Left colon (tissue), 2 donors: ENCODE data around the gene MDGA2. TPM values are rescaled to one million over a fixed set of nuclear protein-coding genes. Genes with fewer than 3 reads are reported as not detected.
"Not testable (repeated sequence)": the region's sequence is repeated elsewhere in the genome, so short reads cannot be mapped to it uniquely, and the experiment has no call there.

ENCODE experiments used
- ATAC-seq: fragments of 200-7000 bp; cut with Tn5 transposase; one replicate; pipeline ENCODE4 v1.9.1; 2020; ENCODE audit warnings: mild to moderate bottlenecking, moderate library complexity
- DNase-seq, 2 donors: peaks; one replicate each; pipeline ENCODE4 v3.0.0-alpha.2; 2020
- intact Hi-C, 2 donors: fragments of 100-400 bp; cut with DNase I in 1 of 2; cut with micrococcal nuclease in 1 of 2; formaldehyde crosslinking; loops; one replicate each; pipeline versions ENCODE4 v1.11.2 to v1.14.0; 2022; cut with DNase I, micrococcal nuclease
- total RNA-seq, 2 donors: library from RNA; stranded (reverse); fragmentation: NEBNext Ultra II Directional; extraction: Animal tissue kit (Norgen Biotek cat#: 25700); gene quantifications; one replicate each; pipeline ENCODE4 v1.2.1, GENCODE V29; 2021
- donor health status: DM: no; HTN: no; CAD: no.
- donor health status: DM: yes; HTN: yes; CAD: no.

MDGA2 gene
- total RNA-seq, 2 donors from 2014 or later: not detected

DNA sequence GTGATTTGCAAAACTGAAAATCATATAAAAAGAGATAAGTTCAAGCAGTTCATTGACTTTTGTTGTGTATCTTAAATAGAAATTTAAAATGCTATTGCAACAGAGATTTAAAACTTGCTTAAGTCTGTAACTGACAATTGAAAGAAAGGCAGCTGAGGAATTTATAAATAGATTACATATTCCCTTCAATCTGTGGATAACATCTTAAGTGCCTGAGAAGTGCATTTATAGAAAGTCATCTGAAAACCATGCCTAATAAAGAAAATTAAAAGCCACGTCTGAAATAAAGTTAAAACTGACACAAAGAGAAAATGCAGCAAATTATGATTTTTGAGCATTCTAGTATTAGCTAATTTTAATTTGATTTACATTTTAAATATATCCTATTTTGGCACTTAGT, 479.8 kb downstream of the MDGA2 start:
- DNase-seq: no peak
- no peak for ATAC-seq
- intact Hi-C loops: no loop called here

DNA sequence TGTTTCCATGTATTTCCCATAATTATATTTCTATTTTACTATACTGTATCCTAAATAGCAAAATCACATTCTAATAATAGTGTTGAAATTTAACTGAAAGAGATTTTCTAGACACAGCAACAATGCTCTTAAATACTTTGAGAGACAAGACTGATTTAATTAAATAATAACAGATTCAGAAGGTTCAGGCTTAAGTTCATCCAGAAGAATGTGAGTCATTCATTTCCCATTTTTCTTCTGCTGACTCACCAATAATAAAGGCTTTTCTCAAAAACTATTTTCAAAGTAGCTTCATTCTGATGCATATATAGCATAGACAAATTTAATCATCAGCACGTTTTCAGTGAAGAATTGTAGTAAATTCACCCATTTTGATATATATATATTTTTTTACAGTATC, 481.4 kb downstream of the MDGA2 start:
- intact Hi-C loops: no loop called here
- DNase-seq (no peak), ATAC-seq (no peak)

DNA sequence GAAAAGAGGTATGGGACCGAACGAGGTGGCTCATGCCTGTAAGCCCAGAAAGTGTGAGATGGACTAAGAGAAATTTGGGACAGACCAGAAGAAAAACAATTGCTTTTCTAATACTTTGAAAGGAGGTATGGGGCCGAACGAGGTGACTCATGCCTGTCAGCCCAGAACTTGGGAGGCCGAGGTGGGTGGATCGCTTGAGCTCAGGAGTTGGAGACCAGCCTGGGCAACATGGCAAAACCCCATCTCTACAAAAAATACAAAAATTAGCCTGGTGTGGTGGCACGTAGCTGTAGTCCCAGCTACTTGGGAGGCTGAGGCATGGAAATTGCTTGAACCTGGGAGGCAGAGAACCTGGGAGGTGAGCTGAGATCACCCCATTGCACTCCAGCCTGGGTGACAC, 483.2 kb downstream of the MDGA2 start:
- ATAC-seq, intact Hi-C loops, DNase-seq: not testable (repeated sequence)

GRCh38 chr14:47191700-47192099, 483.7 kb downstream of the MDGA2 start:
- ATAC-seq (no peak), DNase-seq (no peak)
- intact Hi-C loops: no loop called here

DNA sequence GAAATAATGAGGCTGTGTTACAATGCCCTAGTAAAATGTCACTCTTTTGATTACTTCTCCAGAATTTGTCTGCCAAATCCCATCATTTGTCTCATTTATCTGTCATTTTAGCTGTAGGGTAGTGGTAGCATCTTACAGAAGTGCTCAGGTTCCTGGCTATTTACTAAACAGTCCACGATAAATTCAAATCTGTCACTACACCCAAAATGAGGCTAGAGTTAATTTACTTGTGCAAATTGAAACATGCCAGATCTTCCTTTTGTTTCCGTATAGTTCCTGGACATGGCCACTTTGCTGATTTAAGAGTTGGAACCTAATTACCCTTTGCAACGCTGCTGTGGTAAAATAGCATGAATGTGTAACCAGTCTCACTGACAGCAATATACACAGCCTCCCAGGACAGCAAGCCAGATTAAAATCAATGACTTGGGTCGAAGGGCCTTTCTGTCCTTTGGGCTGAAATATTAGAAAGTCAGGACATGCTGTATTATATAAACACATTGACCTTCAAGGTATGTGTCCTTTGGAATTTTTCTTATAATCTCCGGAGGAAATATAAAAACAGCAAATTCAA, 485.4 kb downstream of the MDGA2 start:
- intact Hi-C loops: no loop called here
- no peak for DNase-seq
- ATAC-seq: no peak

GRCh38 chr14:47186486-47186885, 488.9 kb downstream of the MDGA2 start:
- DNase-seq: no peak
- intact Hi-C loops: no loop called here
- ATAC-seq: no peak

- ATAC-seq (no peak), DNase-seq (no peak)
- intact Hi-C loops: no loop called here
Observed at GRCh38 chr14:47179906-47180305, 495.5 kb downstream of the MDGA2 start.

DNA sequence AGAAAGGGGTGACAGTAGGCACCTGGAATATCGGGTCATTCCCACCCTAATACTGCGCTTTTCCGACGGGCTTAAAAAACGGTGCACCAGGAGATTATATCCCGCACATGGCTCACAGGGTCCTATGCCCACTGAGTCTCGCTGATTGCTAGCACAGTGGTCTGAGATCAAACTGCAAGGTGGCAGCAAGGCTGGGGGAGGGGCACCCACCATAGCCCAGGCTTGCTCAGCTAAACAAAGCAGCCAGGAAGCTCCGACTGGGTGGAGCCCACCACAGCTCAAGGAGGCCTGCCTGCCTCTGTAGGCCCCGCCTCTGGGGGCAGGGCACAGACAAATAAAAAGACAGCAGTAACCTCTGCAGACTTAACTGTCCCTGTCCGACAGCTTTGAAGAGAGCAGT, 503.5 kb downstream of the MDGA2 start:
- ATAC-seq, intact Hi-C loops, DNase-seq: not testable (repeated sequence)

DNA sequence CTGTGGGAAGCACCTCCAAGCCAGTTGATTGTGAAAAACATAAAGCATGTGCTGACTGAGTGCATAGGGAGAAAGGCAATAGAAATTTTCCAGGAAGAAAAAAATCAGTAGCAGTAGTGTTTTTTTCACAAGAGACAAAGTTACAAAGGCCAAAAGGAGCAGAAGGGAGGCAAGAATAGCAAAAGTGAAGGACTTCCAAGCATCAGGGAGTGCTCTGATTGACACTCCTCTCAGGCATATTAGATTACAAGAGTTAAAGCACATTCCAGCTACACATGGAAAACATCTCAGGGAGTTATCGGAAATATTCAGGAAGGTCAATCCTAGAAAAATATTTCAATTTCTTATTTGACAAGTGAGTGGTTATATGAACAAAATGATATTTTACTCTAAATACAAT, 508.0 kb downstream of the MDGA2 start:
- no peak for DNase-seq
- no peak for ATAC-seq
- intact Hi-C loops: no loop called here

DNA sequence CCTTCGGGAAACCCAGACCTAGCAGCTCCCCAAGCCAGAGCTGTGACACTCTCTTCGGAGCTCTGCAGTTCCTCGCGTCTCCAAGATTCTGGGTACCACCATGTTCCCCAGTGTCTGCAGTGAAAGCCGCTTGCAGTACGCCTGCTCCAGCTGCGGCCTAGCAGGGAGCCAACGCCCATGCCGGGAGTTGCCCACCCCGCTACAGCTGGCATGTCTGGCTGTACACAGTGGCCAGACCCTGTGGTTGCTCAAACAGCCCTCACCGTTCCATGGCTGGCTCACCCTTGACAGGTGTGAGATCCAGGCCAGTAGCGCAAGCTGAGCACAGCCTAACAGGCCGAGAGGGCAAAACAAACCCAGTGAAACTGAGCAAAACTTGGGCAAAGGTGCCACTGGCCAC, 520.0 kb downstream of the MDGA2 start:
- ATAC-seq: no peak
- intact Hi-C loops: no loop called here
- DNase-seq: no peak

DNA sequence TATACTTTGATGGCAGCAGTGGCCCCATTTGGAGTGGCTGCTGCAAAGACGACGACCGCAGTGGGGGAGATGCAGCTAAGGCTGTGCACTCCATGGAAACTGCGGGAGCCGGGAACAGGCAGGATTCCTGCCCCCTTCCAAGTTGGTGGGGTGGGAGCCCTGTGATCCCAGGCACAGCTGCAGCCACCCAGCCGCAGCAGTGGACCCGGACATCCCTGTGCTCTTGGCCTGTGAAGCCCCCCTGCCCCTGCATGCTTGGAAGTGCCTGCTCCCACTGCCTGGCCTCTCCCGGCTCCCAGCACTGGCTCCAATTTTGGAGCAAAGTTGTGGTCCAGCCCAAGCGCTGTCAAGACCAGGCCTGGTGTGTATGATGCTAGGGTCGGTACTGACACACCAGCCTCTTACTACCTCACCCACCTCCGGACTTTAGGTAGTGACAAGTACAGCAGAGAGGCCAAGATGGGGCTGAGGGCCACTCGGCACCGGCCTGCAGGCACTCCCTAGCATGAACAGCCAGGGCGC, 521.1 kb downstream of the MDGA2 start:
- DNase-seq (no peak), ATAC-seq (no peak)
- intact Hi-C loops: no loop called here

GRCh38 chr14:47153746-47154145, 521.7 kb downstream of the MDGA2 start:
- ATAC-seq (no peak), DNase-seq (no peak)
- intact Hi-C loops: no loop called here

GRCh38 chr14:47150267-47150666, 525.1 kb downstream of the MDGA2 start:
- intact Hi-C loops: no loop called here
- no peak for DNase-seq
- no peak for ATAC-seq

GRCh38 chr14:47149326-47149725, 526.1 kb downstream of the MDGA2 start:
- intact Hi-C loops: no loop called here
- DNase-seq (no peak), ATAC-seq (no peak)

- DNase-seq: no peak
- intact Hi-C loops: no loop called here
- no peak for ATAC-seq
Observed at GRCh38 chr14:47148686-47149085, 526.7 kb downstream of the MDGA2 start.

DNA sequence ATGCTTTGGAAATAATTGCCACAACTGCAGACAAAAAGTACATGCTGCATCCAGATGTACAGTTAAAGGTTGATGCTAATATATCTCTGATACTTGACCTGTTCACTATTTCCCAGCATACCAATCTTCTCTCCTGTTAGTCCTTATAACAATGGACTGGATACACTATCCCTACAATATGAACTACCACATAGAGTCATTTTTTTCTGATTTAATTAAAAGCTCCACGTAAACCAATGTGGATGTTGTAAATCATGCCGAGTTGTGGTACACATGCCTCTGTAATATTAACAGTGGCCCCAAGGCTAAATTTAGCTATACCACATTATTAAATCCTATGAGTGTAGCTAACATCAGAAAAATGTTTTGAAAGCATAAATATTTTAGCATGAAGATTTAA, 554.8 kb downstream of the MDGA2 start:
- ATAC-seq (no peak), DNase-seq (no peak)
- intact Hi-C loops: no loop called here

DNA sequence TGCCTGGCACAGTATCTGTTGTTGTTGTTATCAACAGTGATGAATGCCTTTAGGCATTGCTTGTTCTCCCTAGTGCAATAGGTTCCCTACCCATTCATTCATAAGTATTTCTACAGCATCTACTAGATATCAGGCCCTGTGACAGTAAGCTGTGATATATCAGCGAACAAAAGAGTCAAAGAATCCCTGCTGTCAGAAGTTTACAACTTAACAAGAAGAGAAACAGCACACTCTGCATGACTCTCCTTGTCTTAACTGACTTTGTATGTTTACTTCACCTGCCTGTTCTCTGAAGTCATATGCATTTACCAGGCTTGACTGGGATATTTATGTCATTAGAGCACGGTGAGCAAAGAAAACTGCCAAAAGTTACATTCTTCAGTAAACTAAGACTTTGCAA, 571.6 kb downstream of the MDGA2 start:
- DNase-seq: no peak
- intact Hi-C loops: no loop called here
- ATAC-seq: no peak

DNA sequence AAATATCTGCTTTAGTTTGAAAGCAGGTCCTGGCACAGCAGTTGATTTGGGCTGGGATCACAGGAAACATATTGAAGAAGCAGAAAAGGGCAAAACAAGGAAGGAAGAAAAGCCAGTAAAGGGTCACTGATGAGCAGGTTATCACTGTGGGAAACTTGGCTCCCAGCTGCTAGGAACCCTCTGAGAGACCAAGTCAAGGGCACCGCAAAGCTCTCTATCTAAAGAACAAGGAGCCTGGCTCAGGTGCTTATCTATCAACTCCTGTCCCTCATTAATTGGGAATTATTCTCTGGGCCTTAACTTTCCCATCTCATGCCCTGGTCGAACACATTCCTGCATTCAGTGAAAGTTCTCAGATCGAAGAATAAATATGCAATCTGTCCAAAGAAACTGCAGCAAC, 572.9 kb downstream of the MDGA2 start:
- ATAC-seq (no peak), DNase-seq (no peak)
- intact Hi-C loops: no loop called here

DNA sequence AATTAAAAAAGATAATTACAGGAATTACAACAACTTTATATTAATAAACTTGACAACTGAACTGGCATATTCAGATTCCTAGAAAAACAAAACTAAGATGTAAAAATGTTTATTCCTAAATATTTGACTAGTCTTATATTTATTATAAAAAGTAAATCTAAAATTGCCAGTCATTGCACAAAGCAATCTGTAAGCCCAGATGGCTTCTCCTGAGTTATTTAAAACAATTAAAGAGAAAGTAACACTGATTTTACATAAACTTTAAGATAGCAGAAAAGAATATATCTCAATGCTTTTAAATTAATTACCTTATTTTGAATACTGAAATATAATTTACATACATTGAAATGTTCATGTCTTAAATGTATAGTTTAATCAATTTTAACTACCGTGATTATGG, 589.7 kb downstream of the MDGA2 start:
- intact Hi-C loops: no loop called here
- ATAC-seq: no peak

DNA sequence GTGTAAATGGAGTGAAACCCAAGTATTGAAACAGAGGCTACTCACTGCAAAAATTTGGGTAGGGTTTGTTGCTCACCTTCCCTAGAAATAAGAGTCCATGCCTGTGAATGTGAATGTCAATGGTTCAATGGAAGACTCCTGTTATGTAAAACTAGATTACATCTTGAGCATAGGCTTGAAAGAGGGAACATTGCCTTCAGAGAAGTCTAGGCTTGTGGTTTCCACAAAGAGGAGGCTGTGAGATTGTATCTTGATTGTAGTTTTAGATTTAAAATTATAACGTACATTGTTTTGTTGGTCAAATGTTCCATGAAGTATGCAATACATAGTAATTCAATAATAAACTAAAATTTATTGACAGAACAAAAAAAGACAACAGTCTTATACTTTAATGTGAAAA, 610.1 kb downstream of the MDGA2 start:
- DNase-seq (no peak), ATAC-seq (no peak)
- intact Hi-C loops: no loop called here

More for the DNA sequence above, 589.7 kb downstream of the MDGA2 start:
- DNase-seq: no peak

- DNase-seq (no peak), ATAC-seq (no peak)
- intact Hi-C loops: no loop called here
Observed at GRCh38 chr14:47060050-47060449, 615.4 kb downstream of the MDGA2 start.
